Measurements from ENCODE around the gene PKD2L2.
"Not testable (repeated sequence)": the region's sequence is repeated elsewhere in the genome, so short reads cannot be mapped to it uniquely, and the experiment has no call there.

Gene PKD2L2

DNA sequence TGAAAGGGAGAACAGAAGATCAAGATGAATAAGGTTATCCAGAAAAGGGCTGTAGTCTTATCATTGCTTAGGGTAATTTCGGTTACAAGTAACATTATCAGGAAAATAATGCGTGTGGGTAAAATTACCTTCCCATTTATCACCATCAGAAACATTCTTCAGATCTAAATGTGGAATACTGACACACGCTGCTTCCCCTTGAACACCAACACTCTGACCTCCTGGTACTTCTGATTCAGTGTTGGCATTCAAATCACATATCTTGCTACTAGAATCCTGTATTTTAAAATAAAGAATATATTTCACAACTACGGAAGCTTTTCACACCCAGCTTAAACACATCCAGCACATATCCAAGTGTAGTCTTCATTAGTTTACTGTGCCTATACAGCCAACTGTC is 70.2 kb downstream of the PKD2L2 start:
- no peaks in the 10 kb centered on the region for H3K27me3 ChIP-seq (ENCODE audit: low read depth, low read length)
- H3K9me3 ChIP-seq (ENCODE audit: control insufficient read depth in 1 of 2, low read length in 2 of 2), result no peaks in the 10 kb centered on the region
- no peaks in the 10 kb centered on the region for H3K4me1 ChIP-seq (ENCODE audit: control insufficient read depth in 1 of 2, insufficient read depth in 2 of 2, low read length in 2 of 2)
- H3K36me3 ChIP-seq (ENCODE audit: control insufficient read depth in 1 of 2, insufficient read depth in 2 of 2, low read length in 2 of 2), result peaks cover 0 to 26% of the 10 kb centered on the region in 2 donors
- no peak overlapping the region for H3K4me3 ChIP-seq (ENCODE audit: low read depth in 1 of 2, low read length in 2 of 2)
- H3K27ac ChIP-seq (ENCODE audit: low read length), result no peak overlapping the region

- Histone ChIP-seq H3K36me3 (ENCODE audit: control insufficient read depth in 1 of 2, insufficient read depth in 2 of 2, low read length in 2 of 2) (peaks cover 0 to 26% of the 10 kb centered on the region in 2 donors), H3K27me3 (ENCODE audit: low read depth, low read length) (no peaks in the 10 kb centered on the region), H3K4me1 (ENCODE audit: control insufficient read depth in 1 of 2, insufficient read depth in 2 of 2, low read length in 2 of 2) (no peaks in the 10 kb centered on the region), H3K9me3 (ENCODE audit: control insufficient read depth in 1 of 2, low read length in 2 of 2) (no peaks in the 10 kb centered on the region), H3K4me3 (ENCODE audit: low read depth in 1 of 2, low read length in 2 of 2) (no peak overlapping the region), H3K27ac (ENCODE audit: low read length) (no peak overlapping the region)
Observed at GRCh38 chr5:137960141-137960540, 70.9 kb downstream of the PKD2L2 start.

DNA sequence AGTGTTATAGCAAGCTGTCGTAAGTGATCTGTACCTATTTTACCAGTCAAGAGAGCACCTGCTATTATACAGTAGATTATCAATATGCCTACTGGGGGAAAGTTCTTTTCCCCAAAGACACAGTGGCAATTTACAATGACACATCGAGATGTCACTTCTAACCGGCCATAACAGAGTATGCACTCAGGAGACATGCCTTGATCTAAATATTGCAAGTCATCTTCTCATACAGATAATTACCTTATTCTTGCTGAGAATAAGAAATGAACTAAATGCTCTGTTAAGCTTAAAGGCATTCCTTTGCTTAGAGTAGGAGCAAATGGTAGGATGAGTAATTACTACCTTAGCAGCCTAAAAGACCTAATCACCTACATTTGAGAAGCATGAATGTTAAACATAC is 71.6 kb downstream of the PKD2L2 start:
- H3K27ac ChIP-seq (ENCODE audit: low read length), result no peak overlapping the region
- no peaks in the 10 kb centered on the region for H3K4me1 ChIP-seq (ENCODE audit: control insufficient read depth in 1 of 2, insufficient read depth in 2 of 2, low read length in 2 of 2)
- no peaks in the 10 kb centered on the region for H3K9me3 ChIP-seq (ENCODE audit: control insufficient read depth in 1 of 2, low read length in 2 of 2)
- peaks cover 0 to 26% of the 10 kb centered on the region in 2 donors for H3K36me3 ChIP-seq (ENCODE audit: control insufficient read depth in 1 of 2, insufficient read depth in 2 of 2, low read length in 2 of 2)
- no peaks in the 10 kb centered on the region for H3K27me3 ChIP-seq (ENCODE audit: low read depth, low read length)
- H3K4me3 ChIP-seq (ENCODE audit: low read depth in 1 of 2, low read length in 2 of 2), result no peak overlapping the region

DNA sequence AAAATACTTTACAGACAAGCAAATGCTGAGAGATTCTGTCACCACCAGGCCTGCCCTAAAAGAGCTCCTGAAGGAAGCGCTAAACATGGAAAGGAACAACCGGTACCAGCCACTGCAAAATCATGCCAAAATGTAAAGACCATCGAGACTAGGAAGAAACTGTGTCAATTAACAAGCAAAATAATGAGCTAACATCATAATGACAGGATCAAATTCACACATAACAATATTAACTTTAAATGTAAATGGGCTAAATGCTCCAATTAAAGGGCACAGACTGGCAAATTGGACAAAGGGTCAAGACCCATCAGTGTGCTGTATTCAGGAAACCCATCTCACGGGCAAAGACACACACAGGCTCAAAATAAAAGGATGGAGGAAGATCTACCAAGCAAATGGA is 81.1 kb downstream of the PKD2L2 start:
- not testable (repeated sequence) for H3K4me3 ChIP-seq (ENCODE audit: low read depth in 1 of 2, low read length in 2 of 2); H3K4me1 ChIP-seq (ENCODE audit: control insufficient read depth in 1 of 2, insufficient read depth in 2 of 2, low read length in 2 of 2); H3K27ac ChIP-seq (ENCODE audit: low read length); H3K27me3 ChIP-seq (ENCODE audit: low read depth, low read length); H3K9me3 ChIP-seq (ENCODE audit: control insufficient read depth in 1 of 2, low read length in 2 of 2)
- peaks cover 0 to 23% of the 10 kb centered on the region in 2 donors for H3K36me3 ChIP-seq (ENCODE audit: control insufficient read depth in 1 of 2, insufficient read depth in 2 of 2, low read length in 2 of 2)

DNA sequence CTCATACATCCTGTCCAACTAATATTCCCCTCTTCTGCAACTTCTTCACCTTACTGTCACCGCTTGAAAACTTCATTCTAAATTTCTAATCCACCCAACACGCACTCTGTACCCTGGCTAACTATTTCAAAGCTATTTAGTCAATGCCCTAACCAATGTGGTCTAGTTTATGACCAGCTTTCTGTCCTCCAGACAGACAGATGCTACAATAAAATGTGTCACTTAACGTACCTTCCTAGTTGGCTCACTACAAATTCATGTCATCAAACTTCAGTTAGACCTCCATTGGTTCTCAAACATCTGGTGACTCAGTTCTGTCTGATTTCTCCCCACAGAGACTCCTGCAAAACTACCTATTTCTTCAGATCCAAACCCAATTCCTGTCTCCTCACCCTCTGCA is 86.0 kb downstream of the PKD2L2 start:
- H3K4me1 ChIP-seq (ENCODE audit: control insufficient read depth in 1 of 2, insufficient read depth in 2 of 2, low read length in 2 of 2), result no peaks in the 10 kb centered on the region
- H3K4me3 ChIP-seq (ENCODE audit: low read depth in 1 of 2, low read length in 2 of 2), result no peak overlapping the region
- H3K27me3 ChIP-seq (ENCODE audit: low read depth, low read length), result no peaks in the 10 kb centered on the region
- no peaks in the 10 kb centered on the region for H3K9me3 ChIP-seq (ENCODE audit: control insufficient read depth in 1 of 2, low read length in 2 of 2)
- H3K27ac ChIP-seq (ENCODE audit: low read length), result no peak overlapping the region
- peaks cover 7 to 9% of the 10 kb centered on the region in 2 donors for H3K36me3 ChIP-seq (ENCODE audit: control insufficient read depth in 1 of 2, insufficient read depth in 2 of 2, low read length in 2 of 2)

- peaks cover 5 to 7% of the 10 kb centered on the region in 2 donors for H3K36me3 ChIP-seq (ENCODE audit: control insufficient read depth in 1 of 2, insufficient read depth in 2 of 2, low read length in 2 of 2)
- no peak overlapping the region for H3K27ac ChIP-seq (ENCODE audit: low read length)
- peaks cover 0 to 4% of the 10 kb centered on the region in 2 donors for H3K4me1 ChIP-seq (ENCODE audit: control insufficient read depth in 1 of 2, insufficient read depth in 2 of 2, low read length in 2 of 2)
- no peaks in the 10 kb centered on the region for H3K9me3 ChIP-seq (ENCODE audit: control insufficient read depth in 1 of 2, low read length in 2 of 2)
- no peaks in the 10 kb centered on the region for H3K27me3 ChIP-seq (ENCODE audit: low read depth, low read length)
- H3K4me3 ChIP-seq (ENCODE audit: low read depth in 1 of 2, low read length in 2 of 2), result no peak overlapping the region
Observed at GRCh38 chr5:137989419-137989818, 100.2 kb downstream of the PKD2L2 start.

Data from muscle layer of duodenum (tissue), 2 donors.